ENCODE data around the gene TBC1D24. TPM values are rescaled to one million over a fixed set of nuclear protein-coding genes. Genes with fewer than 3 reads are reported as not detected.

The TBC1D24 gene
- total RNA-seq, 1 donor from 2014 or later, result 11.8 TPM

- DNase-seq (no peak), ATAC-seq (ENCODE audit: poor library complexity) (no peak)
- intact Hi-C loops (cut with DNase I), result no loop called here
Measured at GRCh38 chr16:2489581-2489980, 14.7 kb downstream of the TBC1D24 start.

- ATAC-seq (ENCODE audit: poor library complexity) (no peak), DNase-seq (no peak)
- intact Hi-C loops (cut with DNase I), result no loop called here
Measured at GRCh38 chr16:2490190-2491105, 15.5 kb downstream of the TBC1D24 start.

- DNase-seq, result no peak
- ATAC-seq (ENCODE audit: poor library complexity), result no peak
- intact Hi-C loops (cut with DNase I), result no loop called here
Measured at GRCh38 chr16:2492292-2492691, 17.4 kb downstream of the TBC1D24 start.

- intact Hi-C loops (cut with DNase I), result no loop called here
- DNase-seq (no peak), ATAC-seq (ENCODE audit: poor library complexity) (no peak)
Measured at GRCh38 chr16:2493605-2494004, 18.7 kb downstream of the TBC1D24 start.

- intact Hi-C loops (cut with DNase I), result no loop called here
- ATAC-seq (ENCODE audit: poor library complexity) (no peak), DNase-seq (no peak)
Measured at GRCh38 chr16:2494616-2495015, 19.7 kb downstream of the TBC1D24 start.

- no peak for ATAC-seq (ENCODE audit: poor library complexity)
Measured at GRCh38 chr16:2495041-2495440, 20.1 kb downstream of the TBC1D24 start.

GRCh38 chr16:2496223-2497115 is 21.5 kb downstream of the TBC1D24 start:
- no peak for ATAC-seq (ENCODE audit: poor library complexity)
- intact Hi-C loops (cut with DNase I), result no loop called here
- DNase-seq, result no peak

More at GRCh38 chr16:2495041-2495440, 20.1 kb downstream of the TBC1D24 start:
- intact Hi-C loops (cut with DNase I), result no loop called here
- DNase-seq, result no peak

- intact Hi-C loops (cut with DNase I), result no loop called here
- DNase-seq, result peak; percentile 91
- ATAC-seq (ENCODE audit: poor library complexity), result peak; percentile 75
Measured at GRCh38 chr16:2497116-2497630, 22.2 kb downstream of the TBC1D24 start.

- DNase-seq, result no peak
- ATAC-seq (ENCODE audit: poor library complexity), result peak; percentile 3
Measured at GRCh38 chr16:2497695-2498484, 23.0 kb downstream of the TBC1D24 start.

GRCh38 chr16:2498531-2499253 is 23.8 kb downstream of the TBC1D24 start:
- DNase-seq (peak; percentile 78), ATAC-seq (ENCODE audit: poor library complexity) (peak; percentile 57)
- intact Hi-C loops (cut with DNase I), result no loop called here

More at GRCh38 chr16:2497695-2498484, 23.0 kb downstream of the TBC1D24 start:
- intact Hi-C loops (cut with DNase I), result no loop called here

GRCh38 chr16:2499454-2499853 is 24.5 kb downstream of the TBC1D24 start:
- DNase-seq (no peak), ATAC-seq (ENCODE audit: poor library complexity) (no peak)

GRCh38 chr16:2499890-2500429 is 25.0 kb downstream of the TBC1D24 start:
- intact Hi-C loops (cut with DNase I), result loop anchor here (5.0 kb wide), 1 partner anchor 158 kb away; the partner anchor contains the start of gene ABCA3
- DNase-seq, result no peak
- no peak for ATAC-seq (ENCODE audit: poor library complexity)

More at GRCh38 chr16:2499454-2499853, 24.5 kb downstream of the TBC1D24 start:
- intact Hi-C loops (cut with DNase I), result no loop called here

- no peak for DNase-seq
Measured at GRCh38 chr16:2500430-2500917, 25.5 kb downstream of the TBC1D24 start.

GRCh38 chr16:2500918-2501750 is 26.2 kb downstream of the TBC1D24 start:
- intact Hi-C loops (cut with DNase I), result loop anchor here (5.0 kb wide), 1 partner anchor 159 kb away; the partner anchor contains the start of gene ABCA3
- peak; percentile 83 for ATAC-seq (ENCODE audit: poor library complexity)

More at GRCh38 chr16:2500430-2500917, 25.5 kb downstream of the TBC1D24 start:
- ATAC-seq (ENCODE audit: poor library complexity), result no peak
- intact Hi-C loops (cut with DNase I), result loop anchor here (5.0 kb wide), 1 partner anchor 158 kb away; the partner anchor contains the start of gene ABCA3

GRCh38 chr16:2501946-2502895 is 27.3 kb downstream of the TBC1D24 start:
- intact Hi-C loops (cut with DNase I), result loop anchor here (5.0 kb wide), 1 partner anchor 160 kb away; the partner anchor contains the start of gene ABCA3
- DNase-seq, result no peak
- ATAC-seq (ENCODE audit: poor library complexity), result no peak

More at GRCh38 chr16:2500918-2501750, 26.2 kb downstream of the TBC1D24 start:
- peak; percentile 91 for DNase-seq

Data from Right ventricle myocardium superior (tissue), 1 donor.